Measurements from ENCODE around the gene JAZF1.

DNA sequence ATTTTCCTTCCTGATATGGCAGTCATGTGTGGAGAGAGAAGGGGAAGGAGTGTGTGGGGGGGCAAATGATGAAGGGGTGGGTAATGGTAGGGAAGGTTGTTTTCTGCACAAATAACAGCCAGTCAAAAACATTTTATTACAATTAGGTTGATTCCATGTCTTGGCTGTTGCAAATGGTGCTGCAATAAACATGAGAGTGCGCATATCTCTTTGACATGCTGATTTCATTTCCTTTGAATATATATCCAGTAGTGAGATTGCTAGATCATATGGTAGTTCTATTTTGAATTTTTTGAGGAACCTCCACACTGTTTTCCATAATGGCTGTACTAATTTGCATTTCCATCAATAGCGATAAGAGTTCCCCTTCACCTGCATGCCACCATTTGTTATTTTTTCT lies 10.6 kb upstream of the JAZF1 start:
- TF ChIP-seq CTCF (IDR thresholded peaks at IDR 0.05 in 2 of 3, conservative IDR thresholded peaks at IDR 0.05 in 1 of 3; ENCODE audit: borderline replicate concordance in 1 of 3, insufficient read depth in 1 of 3, low read depth in 2 of 3, low read length in 2 of 3) (no peak), TCF7L2 (IDR thresholded peaks at IDR 0.05; ENCODE audit: borderline replicate concordance, extremely low read depth, insufficient read depth, insufficient read length) (no peak), EZH2phosphoT487 (IDR thresholded peaks at IDR 0.05; ENCODE audit: borderline replicate concordance) (no peak), POLR2A (IDR thresholded peaks at IDR 0.05; ENCODE audit: borderline replicate concordance, extremely low read depth, insufficient read depth, insufficient read length) (no peak), POLR2AphosphoS5 (IDR thresholded peaks at IDR 0.05; ENCODE audit: low read depth, low read length) (no peak), RAD21 (IDR thresholded peaks at IDR 0.05; ENCODE audit: low read depth) (no peak), EZH2 (IDR thresholded peaks at IDR 0.05) (no peak), ZBTB33 (IDR thresholded peaks at IDR 0.05; ENCODE audit: extremely low read depth, insufficient replicate concordance, low read length) (no peak), SRF (IDR thresholded peaks at IDR 0.05; ENCODE audit: low read depth) (no peak), CEBPB (IDR thresholded peaks at IDR 0.05; ENCODE audit: low read depth) (no peak), ZNF274 (IDR thresholded peaks at IDR 0.05; ENCODE audit: low read depth, low read length) (no peak)
